Ramos (cell line): ENCODE results near the gene ARHGAP6.

Experiments used
- in situ Hi-C: fragments of 300-500 bp; cut with MboI; formaldehyde crosslinking; loops from one replicate; pipeline ENCODE4 v1.14.3; 2022; ENCODE audit warnings: low sequenced_read_pairs; ENCODE audit not compliant: unreplicated experiment

Gene ARHGAP6

DNA sequence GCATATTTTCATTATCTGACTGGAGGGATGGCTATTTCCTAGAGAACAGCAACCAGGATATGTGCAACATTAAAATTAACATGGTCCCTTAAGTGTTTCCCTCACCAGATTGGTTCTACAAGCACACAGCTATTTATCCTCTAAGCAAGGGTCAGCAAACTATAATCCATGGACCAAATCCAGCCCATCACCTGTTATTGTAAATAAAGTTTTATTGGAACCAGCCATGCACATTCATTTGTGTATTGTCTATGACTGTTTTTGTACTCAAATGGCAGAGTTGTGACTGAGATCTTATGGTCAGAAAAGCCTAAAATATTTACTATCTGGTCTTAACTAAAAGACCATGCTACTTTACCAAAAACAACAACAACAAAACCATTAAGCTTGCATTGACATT lies 294.6 kb downstream of the ARHGAP6 start:
- in situ Hi-C loops: loop anchor here (25.0 kb wide), 1 partner anchor 391 kb away; the partner anchor contains the start of gene MSL3

DNA sequence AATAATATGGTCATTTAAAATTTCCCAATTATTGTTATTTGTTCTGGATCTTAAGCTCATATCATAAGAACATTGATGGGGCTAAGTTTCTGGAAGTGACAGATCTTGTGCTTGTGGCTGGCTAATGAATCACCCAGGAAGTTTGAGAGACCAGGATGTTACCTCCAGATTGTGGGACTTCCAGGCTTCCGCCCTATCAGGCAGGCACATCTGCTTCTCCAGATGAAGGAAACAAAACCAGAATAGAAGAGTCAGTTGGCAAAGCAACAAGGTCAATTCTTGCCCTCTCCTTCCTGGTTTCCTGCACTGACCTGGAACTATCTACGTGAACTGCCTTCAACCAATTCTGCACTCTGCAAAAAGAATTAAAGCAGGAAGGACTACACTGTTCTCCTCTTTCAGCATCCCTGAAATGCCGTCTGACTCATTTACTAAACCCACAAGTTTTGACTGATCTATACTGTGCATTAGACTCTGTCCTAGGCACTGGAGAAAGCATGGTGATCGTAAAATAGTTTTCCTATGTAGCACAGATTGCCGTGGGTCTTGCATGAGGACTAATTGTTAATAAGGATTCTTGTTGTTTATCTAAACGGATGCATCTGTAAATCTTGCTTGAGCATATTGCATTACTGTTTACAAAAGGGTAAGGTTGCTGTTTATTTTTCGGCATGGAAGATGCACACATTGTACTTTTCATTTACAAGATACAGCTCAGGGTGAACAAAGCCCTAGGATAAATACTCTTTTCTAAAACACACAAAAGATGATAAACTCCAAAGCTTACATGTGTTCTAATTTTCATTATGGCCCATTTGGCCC lies 297.9 kb downstream of the ARHGAP6 start:
- in situ Hi-C loops: loop anchor here (25.0 kb wide), 1 partner anchor 394 kb away; the partner anchor contains the start of gene MSL3

DNA sequence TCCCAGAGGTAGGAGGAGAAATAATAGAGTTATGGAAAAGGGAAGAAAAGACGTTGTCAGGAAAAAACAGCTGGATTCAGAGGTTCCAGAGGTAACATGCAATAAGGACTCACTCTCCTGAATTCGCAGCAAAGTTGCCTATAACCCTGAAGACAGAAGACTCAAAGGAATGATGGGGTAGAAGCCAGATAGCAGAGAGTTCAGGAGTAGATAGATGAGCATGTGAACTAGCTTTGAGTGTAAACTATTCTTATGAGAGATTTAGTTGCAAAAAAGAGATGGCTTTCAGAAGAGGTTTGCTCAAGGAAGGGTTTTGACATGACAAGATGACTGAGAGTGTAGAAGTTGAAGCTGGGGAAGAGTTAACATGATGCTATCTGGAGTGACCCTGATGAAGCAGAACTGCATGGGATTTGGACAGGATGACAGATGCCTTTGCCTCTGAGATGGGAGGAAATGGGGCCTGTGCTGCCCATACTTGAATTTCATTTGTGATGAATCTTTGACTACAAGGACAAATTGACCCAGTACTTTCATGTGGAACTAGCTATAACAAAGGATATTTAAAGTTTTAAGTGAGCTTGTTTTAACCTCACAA lies 298.6 kb downstream of the ARHGAP6 start:
- in situ Hi-C loops: loop anchor here (25.0 kb wide), 1 partner anchor 395 kb away; the partner anchor contains the start of gene MSL3

GRCh38 chrX:11365426-11365825 lies 300.3 kb downstream of the ARHGAP6 start:
- in situ Hi-C loops: loop anchor here (25.0 kb wide), 1 partner anchor 397 kb away; the partner anchor contains the start of gene MSL3

DNA sequence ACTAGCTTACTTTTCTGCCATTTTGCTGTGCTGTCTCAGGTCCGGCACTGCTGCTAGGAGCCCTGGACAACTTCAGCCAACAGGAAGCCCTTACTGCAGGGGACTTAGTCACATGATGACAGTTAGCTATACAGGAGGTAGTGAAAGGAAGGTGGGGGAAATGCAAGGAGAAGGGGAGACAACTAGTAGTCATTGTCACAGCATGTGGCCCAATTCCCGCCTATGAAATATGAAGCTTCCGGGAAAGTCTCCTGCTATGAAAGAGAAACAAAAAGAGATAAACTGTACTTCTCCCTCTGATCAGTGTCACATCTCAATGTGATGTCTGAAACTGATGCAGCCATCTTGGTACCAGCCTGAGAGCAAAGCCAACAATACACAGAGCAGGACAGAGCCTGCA lies 300.9 kb downstream of the ARHGAP6 start:
- in situ Hi-C loops: loop anchor here (25.0 kb wide), 1 partner anchor 397 kb away; the partner anchor contains the start of gene MSL3

- in situ Hi-C loops: loop anchor here (25.0 kb wide), 1 partner anchor 398 kb away; the partner anchor contains the start of gene MSL3
Measured at GRCh38 chrX:11363825-11364224, 301.9 kb downstream of the ARHGAP6 start.

DNA sequence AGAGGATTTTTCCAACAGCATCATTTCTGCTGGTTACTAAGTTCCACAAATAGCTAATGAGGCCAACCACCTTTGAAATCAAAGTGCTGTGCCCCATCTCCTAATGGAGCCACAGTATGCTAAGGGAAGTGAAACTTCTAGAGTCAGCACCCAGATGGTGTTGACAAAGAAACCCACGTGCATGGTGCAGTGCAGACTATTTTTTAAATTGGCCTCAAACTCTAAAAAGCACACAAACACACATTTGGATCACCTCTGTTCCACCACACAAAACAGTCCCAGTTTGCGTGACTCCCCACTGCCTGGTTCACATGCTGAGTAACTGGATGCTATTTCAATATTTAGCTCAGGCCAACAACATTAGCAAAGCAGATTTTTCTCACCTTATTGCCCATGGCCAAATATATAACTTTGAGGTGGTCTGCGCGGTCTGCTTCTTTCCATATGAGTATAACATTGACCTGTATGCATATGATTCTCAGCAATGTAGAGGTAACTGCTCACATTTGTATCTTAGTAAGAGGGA lies 302.6 kb downstream of the ARHGAP6 start:
- in situ Hi-C loops: loop anchor here (25.0 kb wide), 1 partner anchor 399 kb away; the partner anchor contains the start of gene MSL3

GRCh38 chrX:11361666-11362065 lies 304.1 kb downstream of the ARHGAP6 start:
- in situ Hi-C loops: loop anchor here (25.0 kb wide), 1 partner anchor 401 kb away; the partner anchor contains the start of gene MSL3

DNA sequence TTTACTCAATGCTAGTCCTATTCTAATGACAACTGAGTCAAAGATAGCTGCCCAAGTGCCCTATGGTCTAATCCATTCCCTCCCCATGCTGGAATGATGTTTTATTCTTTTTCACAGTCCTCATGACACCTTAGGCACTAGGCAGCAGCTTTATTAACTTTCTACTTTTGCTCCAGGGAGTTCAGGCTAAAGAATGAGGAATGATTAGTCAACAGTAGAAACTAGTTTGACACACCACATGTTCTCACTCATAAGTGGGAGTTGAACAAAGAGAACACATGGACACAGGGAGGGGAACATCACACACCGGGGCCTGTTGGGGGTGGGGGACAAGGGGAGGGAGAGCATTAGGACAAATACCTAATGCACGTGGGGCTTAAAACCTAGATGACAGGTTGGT lies 309.8 kb downstream of the ARHGAP6 start:
- in situ Hi-C loops: loop anchor here (25.0 kb wide), 1 partner anchor 406 kb away; the partner anchor contains the start of gene MSL3

DNA sequence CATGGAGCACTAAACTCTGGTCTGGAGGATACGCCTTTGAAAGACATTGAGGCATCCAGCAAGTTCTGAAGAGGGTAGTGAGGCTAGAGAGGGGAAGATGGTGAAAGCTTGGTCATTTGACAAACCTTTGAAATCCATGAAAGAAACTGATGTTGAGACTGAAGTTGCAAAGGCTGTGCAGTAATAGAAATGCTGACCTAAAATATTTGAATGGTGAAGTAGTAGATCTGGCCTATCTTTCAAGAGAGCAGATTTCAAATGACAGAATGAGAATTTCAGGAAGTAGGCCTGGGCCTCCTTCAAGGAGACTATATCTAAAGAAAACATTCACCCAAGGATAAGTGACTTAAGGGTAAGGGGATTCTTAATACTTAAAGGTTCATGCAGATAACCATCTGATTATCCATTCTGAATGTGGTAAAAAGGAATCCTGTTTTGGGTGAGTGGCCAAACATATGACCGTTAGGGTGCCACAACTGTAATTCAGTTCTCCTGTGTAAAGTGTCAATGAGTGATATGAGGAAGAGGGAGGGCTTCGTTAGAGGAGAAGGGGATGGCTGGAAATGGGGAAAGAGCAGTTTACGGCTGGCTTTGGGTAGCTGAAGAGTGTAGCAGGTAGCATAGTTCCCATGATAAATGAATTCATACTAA lies 310.3 kb downstream of the ARHGAP6 start:
- in situ Hi-C loops: loop anchor here (25.0 kb wide), 1 partner anchor 407 kb away; the partner anchor contains the start of gene MSL3

- in situ Hi-C loops: loop anchor here (25.0 kb wide), 1 partner anchor 410 kb away; the partner anchor contains the start of gene MSL3
Measured at GRCh38 chrX:11352296-11352741, 313.4 kb downstream of the ARHGAP6 start.

GRCh38 chrX:11351375-11352295 lies 314.1 kb downstream of the ARHGAP6 start:
- in situ Hi-C loops: loop anchor here (25.0 kb wide), 1 partner anchor 411 kb away; the partner anchor contains the start of gene MSL3

GRCh38 chrX:11349661-11350337 lies 315.9 kb downstream of the ARHGAP6 start:
- in situ Hi-C loops: loop anchor here (25.0 kb wide), 1 partner anchor 413 kb away; the partner anchor contains the start of gene MSL3

GRCh38 chrX:11349020-11349419 lies 316.7 kb downstream of the ARHGAP6 start:
- in situ Hi-C loops: no loop called here

GRCh38 chrX:11347300-11347699 lies 318.4 kb downstream of the ARHGAP6 start:
- in situ Hi-C loops: no loop called here

DNA sequence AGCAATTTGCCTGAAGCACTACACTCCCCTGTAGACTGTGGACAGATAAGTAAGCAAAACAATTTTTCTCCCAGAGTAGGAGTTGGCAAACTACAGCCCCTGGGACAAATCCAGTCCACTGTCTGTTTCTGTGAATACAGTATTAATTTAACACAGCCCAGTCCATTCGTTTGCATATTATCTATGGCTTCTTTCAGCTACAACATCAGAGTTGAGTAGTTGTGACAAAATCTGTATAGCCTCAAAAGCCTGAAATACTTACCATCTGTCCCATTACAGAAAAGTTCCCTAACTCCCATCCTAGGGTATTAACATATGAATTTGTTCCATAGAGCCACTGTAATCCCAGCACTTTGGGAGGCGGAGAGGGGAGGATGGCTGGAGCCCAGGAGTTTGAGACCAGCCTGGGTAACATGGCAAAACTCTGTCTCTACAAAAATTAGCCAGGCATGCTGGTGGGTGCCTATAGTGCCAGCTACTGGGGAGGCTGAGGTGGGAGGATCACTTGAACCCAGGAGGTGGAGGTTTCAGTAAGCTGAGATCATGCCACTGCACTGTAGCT lies 319.5 kb downstream of the ARHGAP6 start:
- in situ Hi-C loops: no loop called here

- in situ Hi-C loops: no loop called here
Measured at GRCh38 chrX:11342673-11343072, 323.0 kb downstream of the ARHGAP6 start.
